Measurements from ENCODE around the gene RALGPS2. TPM values are rescaled to one million over a fixed set of nuclear protein-coding genes. Genes with fewer than 3 reads are reported as not detected.
A peak's percentile ranks its signal among the peaks of the same experiment; 100 is the strongest.

The RALGPS2 gene
- total RNA-seq, 1 donor from 2014 or later: 7.5 TPM

- TF ChIP-seq, protein P1, sequence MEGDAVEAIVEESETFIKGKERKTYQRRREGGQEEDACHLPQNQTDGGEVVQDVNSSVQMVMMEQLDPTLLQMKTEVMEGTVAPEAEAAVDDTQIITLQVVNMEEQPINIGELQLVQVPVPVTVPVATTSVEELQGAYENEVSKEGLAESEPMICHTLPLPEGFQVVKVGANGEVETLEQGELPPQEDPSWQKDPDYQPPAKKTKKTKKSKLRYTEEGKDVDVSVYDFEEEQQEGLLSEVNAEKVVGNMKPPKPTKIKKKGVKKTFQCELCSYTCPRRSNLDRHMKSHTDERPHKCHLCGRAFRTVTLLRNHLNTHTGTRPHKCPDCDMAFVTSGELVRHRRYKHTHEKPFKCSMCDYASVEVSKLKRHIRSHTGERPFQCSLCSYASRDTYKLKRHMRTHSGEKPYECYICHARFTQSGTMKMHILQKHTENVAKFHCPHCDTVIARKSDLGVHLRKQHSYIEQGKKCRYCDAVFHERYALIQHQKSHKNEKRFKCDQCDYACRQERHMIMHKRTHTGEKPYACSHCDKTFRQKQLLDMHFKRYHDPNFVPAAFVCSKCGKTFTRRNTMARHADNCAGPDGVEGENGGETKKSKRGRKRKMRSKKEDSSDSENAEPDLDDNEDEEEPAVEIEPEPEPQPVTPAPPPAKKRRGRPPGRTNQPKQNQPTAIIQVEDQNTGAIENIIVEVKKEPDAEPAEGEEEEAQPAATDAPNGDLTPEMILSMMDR (IDR thresholded peaks at IDR 0.05; ENCODE audit: borderline replicate concordance): no peak
- H3K9me3 ChIP-seq (replicated peaks): no peaks in the 10 kb centered on the region
- intact Hi-C loops (cut with micrococcal nuclease): no loop called here
- peak overlapping the region; percentile 56 for H3K4me3 ChIP-seq
- no peaks in the 10 kb centered on the region for H3K27me3 ChIP-seq (ENCODE audit: low read depth)
- H3K36me3 ChIP-seq: no peaks in the 10 kb centered on the region
- peaks cover 44% of the 10 kb centered on the region for H3K4me1 ChIP-seq
- no peak for DNase-seq
- peak overlapping the region; percentile 64 for H3K27ac ChIP-seq (replicated peaks)
Measured at GRCh38 chr1:178869119-178869697, 144.2 kb downstream of the RALGPS2 start.

DNA sequence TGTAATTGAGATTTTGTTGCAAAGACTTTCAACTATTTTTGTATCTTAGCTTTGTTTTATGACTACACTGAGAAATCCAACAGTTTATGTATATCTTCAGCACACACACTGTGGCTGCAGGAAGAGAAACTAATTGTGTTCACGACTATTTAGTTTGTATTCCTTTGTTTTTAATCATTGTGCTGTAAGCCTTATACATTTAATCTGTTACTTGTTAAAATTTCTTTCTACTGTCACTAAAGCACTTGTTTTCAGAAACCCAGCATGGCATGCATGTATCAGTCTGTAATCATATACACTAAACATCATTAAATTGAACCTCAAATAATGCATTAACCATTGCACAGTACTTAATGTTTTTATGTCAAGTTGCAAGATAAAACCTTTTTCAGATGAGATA is 145.2 kb downstream of the RALGPS2 start:
- intact Hi-C loops (cut with micrococcal nuclease): no loop called here
- TF ChIP-seq, protein P1 (IDR thresholded peaks at IDR 0.05; ENCODE audit: borderline replicate concordance): no peak

GRCh38 chr1:178870944-178871343 is 145.9 kb downstream of the RALGPS2 start, which contains the start of gene ANGPTL1:
Gene ANGPTL1, minus strand, starts transcription at chr1:178871077. Its CDS starts 5,301 bp downstream, at chr1:178865776.
- Histone ChIP-seq H3K27me3 (ENCODE audit: low read depth) (no peaks in the 10 kb centered on the region), H3K4me1 (peaks cover 42% of the 10 kb centered on the region), H3K9me3 (replicated peaks) (no peaks in the 10 kb centered on the region), H3K4me3 (peak within 1 kb of the TSS; percentile 56), H3K36me3 (no peaks in the 10 kb centered on the region), H3K27ac (replicated peaks) (peak within 1 kb of the TSS; percentile 64)
- TF ChIP-seq, protein P1 (IDR thresholded peaks at IDR 0.05; ENCODE audit: borderline replicate concordance): no peak
- intact Hi-C loops (cut with micrococcal nuclease): no loop called here
- DNase-seq: no peak

More for the DNA sequence above, 145.2 kb downstream of the RALGPS2 start:
- Histone ChIP-seq H3K4me1 (peaks cover 42% of the 10 kb centered on the region), H3K27ac (replicated peaks) (peak overlapping the region; percentile 64), H3K9me3 (replicated peaks) (no peaks in the 10 kb centered on the region), H3K4me3 (peak overlapping the region; percentile 56), H3K27me3 (ENCODE audit: low read depth) (no peaks in the 10 kb centered on the region), H3K36me3 (no peaks in the 10 kb centered on the region)
- DNase-seq: no peak

- DNase-seq: no peak
- intact Hi-C loops (cut with micrococcal nuclease): no loop called here
- Histone ChIP-seq H3K27ac (replicated peaks) (peak overlapping the region; percentile 64), H3K27me3 (ENCODE audit: low read depth) (no peaks in the 10 kb centered on the region), H3K4me3 (peak overlapping the region; percentile 56), H3K9me3 (replicated peaks) (no peaks in the 10 kb centered on the region), H3K36me3 (no peaks in the 10 kb centered on the region), H3K4me1 (peaks cover 42% of the 10 kb centered on the region)
- TF ChIP-seq, protein P1 (IDR thresholded peaks at IDR 0.05; ENCODE audit: borderline replicate concordance): no peak
Measured at GRCh38 chr1:178871551-178872320, 146.7 kb downstream of the RALGPS2 start.

DNA sequence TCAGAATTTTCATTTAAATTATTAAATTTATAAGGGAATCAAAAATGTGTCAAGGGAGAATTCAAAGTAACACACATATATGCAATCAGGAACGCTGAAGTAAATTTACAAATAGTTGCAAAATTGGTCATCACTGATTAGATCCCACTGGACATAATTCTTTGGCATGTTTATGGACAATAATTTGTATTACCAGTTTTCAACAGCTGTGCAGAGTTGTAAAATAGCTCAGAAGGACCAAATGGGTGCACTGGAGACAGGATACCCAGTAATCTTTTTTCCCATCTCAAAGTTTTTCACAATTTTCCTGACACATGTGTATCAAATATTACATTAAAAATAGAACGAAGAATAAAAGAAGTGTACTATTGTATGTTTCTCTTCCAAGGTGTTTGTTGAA is 149.9 kb downstream of the RALGPS2 start:
- Histone ChIP-seq H3K27me3 (ENCODE audit: low read depth) (no peaks in the 10 kb centered on the region), H3K4me3 (no peak overlapping the region), H3K4me1 (peaks cover 27% of the 10 kb centered on the region), H3K9me3 (replicated peaks) (no peaks in the 10 kb centered on the region), H3K36me3 (no peaks in the 10 kb centered on the region), H3K27ac (replicated peaks) (no peak overlapping the region)
- TF ChIP-seq, protein P1 (IDR thresholded peaks at IDR 0.05; ENCODE audit: borderline replicate concordance): no peak
- intact Hi-C loops (cut with micrococcal nuclease): no loop called here
- no peak for DNase-seq

Data from left ventricle myocardium inferior (tissue), 1 donor.